GM12875 (cell line): ENCODE data around the gene DCTN1.

Source experiments
- H3K4me3 ChIP-seq: one replicate; pipeline ENCODE4 v1.5.1; 2011; ENCODE audit warnings: low read depth, low read length, control low read depth
- TF ChIP-seq, protein P1 (sequence below): IDR thresholded peaks from 2 replicates; pipeline ENCODE4 v1.5.1; 2011; ENCODE audit warnings: low read depth, mild to moderate bottlenecking, control low read depth, inconsistent platforms, low read length, moderate library complexity, borderline replicate concordance; ENCODE audit not compliant: insufficient read depth

Gene DCTN1

GRCh38 chr2:74379851-74380789 lies at the start of gene DCTN1:
Gene DCTN1 (minus strand): TSS chr2:74380311. CDS start chr2:74380037, 274 bp downstream.
- TF ChIP-seq, protein P1, sequence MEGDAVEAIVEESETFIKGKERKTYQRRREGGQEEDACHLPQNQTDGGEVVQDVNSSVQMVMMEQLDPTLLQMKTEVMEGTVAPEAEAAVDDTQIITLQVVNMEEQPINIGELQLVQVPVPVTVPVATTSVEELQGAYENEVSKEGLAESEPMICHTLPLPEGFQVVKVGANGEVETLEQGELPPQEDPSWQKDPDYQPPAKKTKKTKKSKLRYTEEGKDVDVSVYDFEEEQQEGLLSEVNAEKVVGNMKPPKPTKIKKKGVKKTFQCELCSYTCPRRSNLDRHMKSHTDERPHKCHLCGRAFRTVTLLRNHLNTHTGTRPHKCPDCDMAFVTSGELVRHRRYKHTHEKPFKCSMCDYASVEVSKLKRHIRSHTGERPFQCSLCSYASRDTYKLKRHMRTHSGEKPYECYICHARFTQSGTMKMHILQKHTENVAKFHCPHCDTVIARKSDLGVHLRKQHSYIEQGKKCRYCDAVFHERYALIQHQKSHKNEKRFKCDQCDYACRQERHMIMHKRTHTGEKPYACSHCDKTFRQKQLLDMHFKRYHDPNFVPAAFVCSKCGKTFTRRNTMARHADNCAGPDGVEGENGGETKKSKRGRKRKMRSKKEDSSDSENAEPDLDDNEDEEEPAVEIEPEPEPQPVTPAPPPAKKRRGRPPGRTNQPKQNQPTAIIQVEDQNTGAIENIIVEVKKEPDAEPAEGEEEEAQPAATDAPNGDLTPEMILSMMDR: no peak
- no peak within 1 kb of the TSS for H3K4me3 ChIP-seq

- TF ChIP-seq, protein P1: no peak
- H3K4me3 ChIP-seq: no peak overlapping the region
Observed at GRCh38 chr2:74428675-74429074, 48.6 kb upstream of the DCTN1 start.

DNA sequence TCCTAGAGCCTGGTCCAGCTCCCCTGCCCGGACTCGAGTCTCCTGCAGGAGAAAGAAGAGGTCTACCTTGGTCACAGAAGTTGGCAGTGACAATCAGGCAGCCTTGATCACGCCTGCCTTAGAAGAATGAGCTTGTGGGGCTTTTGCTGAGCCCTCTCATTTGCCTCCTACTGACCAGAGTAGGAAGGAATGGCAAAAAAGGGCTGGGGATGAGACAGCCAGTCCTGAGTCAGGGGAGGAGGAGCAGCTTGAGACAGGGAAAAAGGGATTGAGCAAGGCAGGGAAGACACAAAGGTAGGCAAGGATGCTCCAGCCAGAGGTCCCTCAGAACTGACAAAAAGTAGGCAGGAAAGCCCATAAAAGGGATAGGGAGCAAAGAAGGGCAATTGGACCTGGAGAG lies 47.4 kb upstream of the DCTN1 start:
- TF ChIP-seq, protein P1: no peak
- H3K4me3 ChIP-seq: no peak overlapping the region

DNA sequence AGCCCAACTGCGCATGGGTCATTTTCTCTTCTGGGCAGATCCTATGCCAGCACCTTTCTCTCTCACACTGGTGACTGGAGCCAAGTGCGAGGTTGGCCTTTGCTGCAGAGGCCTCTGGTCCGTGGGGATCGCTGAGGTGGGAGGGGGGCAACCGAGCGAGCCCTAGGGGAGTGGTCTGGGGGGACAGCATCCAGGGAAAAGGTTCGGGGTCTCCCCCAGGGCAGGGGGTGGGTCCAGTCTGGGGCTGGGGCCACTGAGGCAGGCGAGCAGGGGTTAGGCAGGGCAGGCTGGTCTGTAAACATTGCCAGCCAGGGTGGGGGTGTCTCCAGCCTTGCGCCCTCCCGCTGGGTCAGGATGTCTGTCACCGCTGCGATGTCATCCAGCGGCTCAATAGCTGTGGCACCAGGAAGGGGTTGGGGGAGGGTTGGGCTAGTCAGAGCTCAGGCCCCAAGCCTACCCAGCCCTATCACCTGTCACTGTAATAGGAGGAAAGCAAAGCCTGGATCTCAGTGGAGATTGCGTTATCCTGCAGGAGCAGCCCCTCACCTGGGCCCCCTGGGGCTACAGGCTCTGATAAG lies 46.2 kb upstream of the DCTN1 start:
- H3K4me3 ChIP-seq: no peak overlapping the region
- TF ChIP-seq, protein P1: no peak

GRCh38 chr2:74425523-74425922 lies 45.4 kb upstream of the DCTN1 start:
- TF ChIP-seq, protein P1: no peak
- no peak overlapping the region for H3K4me3 ChIP-seq

DNA sequence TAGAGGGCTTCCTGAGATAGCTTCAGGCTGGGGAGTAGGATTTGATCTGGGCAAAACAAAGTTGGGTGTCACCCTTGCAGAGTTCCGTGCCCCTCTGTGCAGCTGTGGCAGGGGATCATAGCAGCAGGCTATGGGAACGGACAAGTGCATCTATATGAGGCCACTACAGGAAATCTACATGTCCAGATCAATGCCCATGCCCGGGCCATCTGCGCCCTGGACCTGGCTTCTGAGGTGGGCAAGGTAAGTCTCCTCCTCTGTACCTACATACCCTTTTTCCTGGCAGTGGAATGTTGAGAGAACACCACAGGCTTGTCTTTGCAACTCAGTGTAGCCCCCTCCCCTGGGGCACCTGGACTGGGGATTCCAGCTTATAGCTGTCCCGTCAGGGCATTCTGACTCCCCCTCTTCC lies 44.9 kb upstream of the DCTN1 start:
- TF ChIP-seq, protein P1: no peak

More for the DNA sequence above, 44.9 kb upstream of the DCTN1 start:
- H3K4me3 ChIP-seq: no peak overlapping the region
